Activated CD4-positive, alpha-beta T cell treated with anti-CD3 and anti-CD28 coated beads, Interleukin-2, amount 50 U/mL, for 1 hour (primary cell): ENCODE data around the gene KLF7.
A peak's percentile ranks its signal among the peaks of the same experiment; 100 is the strongest.
"Not testable (repeated sequence)": the region's sequence is repeated elsewhere in the genome, so short reads cannot be mapped to it uniquely, and the experiment has no call there.

Experiments
- DNase-seq: peaks from one replicate; pipeline ENCODE4 v3.0.0-alpha.2; 2020

Gene KLF7

DNA sequence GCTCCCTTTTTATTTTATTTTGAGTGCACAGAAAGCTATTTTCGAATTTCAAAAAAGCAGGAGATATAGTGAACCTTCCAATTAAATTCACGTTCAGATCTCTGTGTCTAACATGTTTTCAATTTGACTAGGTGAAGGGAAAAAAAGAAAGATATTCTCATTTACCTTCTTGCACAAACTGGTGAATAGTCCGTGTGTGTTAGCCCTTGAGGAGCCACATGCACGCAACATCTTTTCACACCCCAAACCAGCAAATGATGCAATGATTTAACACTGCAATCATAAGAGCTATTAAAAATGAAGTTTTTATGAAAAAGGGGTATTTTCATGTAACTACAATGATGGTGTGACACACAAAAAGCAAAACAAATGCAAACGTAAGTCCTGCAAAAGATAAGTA is 116.6 kb downstream of the KLF7 start:
- no peak for DNase-seq

DNA sequence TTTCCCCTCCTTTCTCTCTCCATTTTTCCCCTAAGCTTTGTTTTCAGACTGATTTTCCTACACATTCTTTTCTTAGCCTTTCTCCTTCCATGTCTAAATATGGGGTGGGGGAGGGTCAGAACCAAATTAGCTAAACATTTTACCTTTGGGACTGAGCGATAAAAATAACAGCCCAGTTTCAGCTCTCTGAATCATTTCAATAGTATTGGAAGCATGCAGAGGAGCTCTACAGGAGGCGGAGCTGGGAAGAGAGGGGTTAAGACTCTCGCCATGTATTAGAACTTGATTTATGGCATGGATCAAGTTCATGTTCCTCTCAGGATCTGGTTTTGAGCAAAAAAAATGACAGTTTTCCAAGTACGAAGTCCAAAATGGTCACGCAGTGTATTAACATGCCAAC is 117.3 kb downstream of the KLF7 start:
- no peak for DNase-seq

DNA sequence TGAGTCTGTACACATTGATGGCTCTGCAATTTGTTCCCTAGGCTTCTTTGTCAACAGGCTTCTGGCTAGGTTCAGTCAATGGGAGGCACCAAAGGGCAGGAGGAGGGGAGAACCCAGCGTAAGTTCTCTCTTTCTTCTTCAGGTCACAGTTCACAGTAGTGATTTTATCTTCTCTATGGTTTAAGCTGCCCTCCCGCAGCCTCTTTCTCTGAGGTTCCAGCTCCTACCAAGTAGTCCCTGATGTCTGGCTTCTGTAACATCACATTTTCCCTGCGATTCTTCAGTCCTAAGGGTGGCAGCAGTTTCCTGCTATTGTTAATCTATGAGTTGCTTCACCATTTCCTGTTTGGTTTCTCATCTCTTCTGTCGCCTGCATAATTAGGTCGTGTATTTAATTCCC is 119.0 kb downstream of the KLF7 start:
- DNase-seq: peak; percentile 9

DNA sequence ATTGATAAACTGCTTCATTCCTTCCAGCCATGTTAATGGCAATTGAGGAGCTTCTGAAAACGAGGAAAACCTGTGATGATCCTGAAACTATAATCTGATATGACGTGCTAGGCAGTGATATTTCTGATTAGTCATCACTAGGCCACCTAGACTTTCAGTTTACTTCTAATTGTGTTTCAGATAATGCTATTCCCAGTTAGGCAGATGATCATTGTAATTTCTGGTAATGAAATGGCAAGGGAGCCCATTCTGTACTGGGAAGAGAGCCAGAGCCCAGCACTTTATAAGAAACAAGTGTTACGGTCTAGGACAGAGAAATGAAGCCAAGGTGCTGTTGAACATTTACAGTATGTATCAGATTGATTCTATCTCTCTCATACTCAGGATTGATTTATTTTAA is 120.2 kb downstream of the KLF7 start:
- no peak for DNase-seq

DNA sequence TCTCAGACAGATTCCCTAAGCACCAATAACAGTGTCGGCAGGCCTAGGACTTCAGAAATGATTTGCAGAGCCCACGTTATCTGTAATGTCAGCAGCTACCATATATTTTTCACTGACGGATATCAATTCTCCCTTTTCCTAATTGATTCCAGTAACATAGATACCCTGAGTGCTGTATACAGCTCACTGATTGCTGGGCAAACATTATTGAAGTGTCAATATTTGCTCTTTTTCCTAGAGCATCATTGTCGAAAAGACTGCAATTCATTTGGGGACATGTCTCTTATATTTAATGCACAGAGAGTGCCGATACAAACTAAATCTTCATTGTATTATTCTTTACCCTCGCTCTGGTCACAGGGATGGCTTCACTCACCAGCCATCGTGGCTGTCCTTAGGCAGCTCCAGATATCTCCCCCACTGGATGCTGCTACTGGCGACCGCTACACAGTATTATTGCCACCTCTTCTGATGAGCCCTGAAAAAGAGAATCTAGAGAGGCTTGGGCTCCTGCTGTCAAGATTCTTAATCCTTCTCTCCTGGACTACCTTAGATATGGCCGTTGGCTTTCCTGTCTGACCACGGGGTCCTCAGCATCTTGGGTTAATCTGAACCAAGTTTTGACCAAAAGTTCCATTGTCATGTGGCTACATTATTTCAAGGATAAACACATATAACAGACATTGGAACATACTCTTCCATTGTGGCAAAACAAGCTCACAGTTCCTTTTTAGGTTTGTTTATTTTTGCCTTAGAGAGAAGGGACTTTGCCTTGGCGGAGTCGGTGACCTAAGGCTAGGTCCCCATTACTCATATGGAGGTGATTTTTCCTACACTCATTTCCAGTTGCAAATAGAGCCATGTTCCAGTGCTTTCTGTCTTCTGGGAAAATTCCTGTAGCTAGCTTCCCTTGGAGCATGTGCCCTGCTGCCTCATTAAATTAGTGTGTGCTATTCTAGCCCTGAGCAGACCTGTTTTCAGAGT is 121.1 kb downstream of the KLF7 start:
- DNase-seq: no peak

DNA sequence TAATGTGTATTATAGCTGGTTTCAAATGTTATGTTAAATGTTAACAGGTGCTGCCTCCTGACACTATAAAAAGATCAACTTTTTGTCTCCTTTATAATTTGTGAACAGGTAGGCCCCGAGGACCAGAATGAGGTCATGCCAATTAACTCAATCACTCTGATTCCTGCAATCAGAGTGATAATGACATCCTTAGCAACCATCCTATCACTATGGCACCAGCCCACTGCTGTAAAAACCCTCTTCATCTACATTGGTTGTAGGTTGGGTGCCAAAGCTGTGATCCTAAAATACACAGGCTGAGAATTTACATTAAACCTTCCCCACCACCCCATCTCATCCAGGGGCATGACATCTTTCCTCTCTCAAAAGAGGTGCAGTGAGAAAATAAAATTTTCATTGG is 122.9 kb downstream of the KLF7 start:
- DNase-seq: no peak

DNA sequence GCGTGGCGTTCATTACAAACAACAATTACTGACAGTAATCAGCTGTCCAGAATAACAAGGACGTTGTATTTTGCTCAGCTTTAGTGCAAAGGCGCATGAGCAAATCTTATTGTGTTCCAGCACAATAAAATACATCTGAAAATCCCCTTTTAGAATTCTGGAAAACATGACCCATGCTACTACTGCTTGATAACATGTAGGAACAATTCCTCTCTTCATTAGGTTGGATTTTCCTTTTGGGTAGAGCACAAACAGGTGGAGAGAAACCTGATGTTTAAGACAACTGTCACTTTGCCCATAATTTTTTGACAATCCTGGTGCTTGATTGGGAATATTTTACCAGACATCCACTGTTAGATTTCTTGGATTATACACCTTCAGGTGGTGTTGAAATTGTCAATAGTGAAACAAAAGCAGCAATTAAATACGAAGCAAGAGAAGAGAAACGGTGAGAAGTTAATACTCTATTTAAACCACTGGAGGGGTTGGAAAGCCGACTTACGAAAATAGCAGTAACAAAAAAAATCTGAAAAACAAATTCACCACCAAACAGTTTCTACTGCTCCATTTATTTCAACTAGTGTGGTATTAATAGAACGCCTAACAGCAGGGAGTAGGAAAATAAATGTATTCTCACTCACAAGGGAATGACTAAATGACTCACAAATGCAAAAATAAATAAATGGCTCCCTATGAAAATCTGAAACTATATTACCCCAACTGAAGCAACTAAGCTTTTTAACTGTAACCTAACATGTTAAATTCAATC is 123.8 kb downstream of the KLF7 start:
- DNase-seq: no peak

DNA sequence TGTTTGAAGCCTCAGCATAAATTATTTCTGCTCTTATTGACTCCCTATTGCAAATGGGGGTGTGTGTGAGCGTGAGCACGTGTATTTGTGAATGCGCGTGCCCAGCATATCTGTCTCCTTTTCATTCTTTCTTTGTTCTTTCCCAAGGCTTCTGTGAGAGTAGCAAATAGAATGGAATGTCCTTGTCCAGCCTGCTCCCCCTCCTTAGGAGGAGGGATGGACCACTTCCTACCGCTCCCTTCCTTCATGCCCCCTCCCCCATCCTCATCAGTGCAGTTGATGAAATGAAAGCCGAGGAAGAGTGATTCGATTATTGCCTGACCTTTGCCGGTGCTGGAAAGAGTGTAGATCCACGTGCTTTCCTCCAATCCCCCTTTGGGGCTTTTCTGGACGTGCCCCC is 124.5 kb downstream of the KLF7 start:
- DNase-seq: no peak

DNA sequence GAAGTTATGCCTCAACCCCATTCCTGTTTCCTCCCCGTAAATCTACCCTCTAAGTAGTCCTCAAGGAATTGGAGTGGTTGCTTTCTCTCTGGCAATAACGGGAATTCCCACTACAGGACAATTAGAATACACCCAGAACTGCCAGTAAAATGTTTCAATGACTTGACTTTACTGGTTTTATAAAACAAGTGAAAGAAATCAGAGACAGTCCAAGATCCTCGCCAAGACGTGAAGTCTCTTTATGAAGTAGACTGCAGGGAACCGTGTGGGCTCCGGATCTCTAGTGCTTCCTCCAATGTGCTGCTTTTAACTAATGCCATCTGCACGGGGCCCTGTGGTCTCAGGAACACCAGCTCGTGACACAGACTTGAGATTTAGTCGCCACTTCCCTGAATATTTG is 125.1 kb downstream of the KLF7 start:
- DNase-seq: no peak

DNA sequence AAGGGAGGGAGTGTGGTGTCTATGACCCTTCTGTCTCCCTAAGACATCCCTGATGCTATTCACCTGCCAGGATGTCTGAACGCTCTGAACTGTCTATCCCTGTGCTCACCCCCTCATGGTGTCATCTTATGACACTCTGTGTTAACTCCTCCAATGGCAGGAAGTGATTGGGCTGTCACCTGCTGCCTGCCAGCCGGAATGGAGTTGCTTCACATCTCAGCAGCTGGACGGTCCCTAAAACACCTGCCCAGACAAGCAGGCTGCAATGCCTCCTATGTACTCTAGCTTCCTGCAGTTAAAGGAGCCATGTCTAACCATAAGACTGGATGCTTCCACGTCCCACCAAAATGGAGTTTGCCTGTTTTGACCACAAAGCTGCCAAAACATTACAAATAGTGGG is 126.5 kb downstream of the KLF7 start:
- no peak for DNase-seq

DNA sequence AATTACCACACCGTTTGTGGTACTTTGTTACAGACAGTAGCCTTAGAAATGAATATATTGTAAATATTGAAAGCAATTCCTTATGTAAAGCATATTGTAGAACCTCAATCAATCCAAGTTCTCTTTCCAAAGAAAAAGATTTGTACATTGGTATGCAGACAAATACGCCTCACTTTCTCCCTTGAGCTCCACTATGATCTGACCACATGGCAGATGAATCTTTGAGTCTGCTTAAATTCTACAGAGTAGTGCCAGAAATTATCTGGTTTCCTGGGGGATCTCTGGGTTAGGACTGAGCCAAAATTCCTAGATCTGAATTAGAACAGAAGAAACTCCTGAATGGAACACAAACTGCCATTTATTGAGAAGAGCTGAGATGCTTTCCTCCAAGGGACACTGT is 127.4 kb downstream of the KLF7 start:
- DNase-seq: no peak

DNA sequence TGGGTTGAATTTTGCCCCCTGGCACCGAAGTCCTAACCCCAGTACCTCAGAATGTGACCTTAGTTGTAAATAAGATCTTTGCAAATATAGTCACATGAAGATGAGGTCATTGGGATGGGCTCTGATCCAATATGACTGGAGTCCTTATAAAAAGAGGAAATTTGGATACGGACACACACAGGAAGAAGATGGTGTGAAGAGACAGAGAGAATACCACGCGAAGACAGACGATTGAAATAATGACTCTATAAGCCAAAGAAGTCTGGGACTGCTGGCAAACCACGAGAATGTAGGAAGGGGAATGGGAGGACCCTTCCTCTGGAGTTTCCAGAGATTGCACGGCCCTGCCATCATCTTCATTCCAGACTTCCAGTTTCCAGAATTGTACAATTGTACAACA is 127.9 kb downstream of the KLF7 start:
- no peak for DNase-seq

DNA sequence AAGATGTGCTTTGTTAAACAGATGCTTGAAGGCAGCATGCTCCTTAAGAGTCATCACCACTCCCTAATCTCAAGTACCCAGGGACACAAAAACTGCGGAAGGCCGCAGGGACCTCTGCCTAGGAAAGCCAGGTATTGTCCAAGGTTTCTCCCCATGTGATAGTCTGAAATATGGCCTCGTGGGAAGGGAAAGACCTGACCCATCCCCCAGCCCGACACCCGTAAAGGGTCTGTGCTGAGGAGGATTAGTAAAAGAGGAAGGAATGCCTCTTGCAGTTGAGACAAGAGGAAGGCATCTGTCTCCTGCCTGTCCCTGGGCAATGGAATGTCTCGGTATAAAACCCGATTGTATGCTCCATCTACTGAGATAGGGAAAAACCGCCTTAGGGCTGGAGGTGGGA is 128.7 kb downstream of the KLF7 start:
- DNase-seq: not testable (repeated sequence)

DNA sequence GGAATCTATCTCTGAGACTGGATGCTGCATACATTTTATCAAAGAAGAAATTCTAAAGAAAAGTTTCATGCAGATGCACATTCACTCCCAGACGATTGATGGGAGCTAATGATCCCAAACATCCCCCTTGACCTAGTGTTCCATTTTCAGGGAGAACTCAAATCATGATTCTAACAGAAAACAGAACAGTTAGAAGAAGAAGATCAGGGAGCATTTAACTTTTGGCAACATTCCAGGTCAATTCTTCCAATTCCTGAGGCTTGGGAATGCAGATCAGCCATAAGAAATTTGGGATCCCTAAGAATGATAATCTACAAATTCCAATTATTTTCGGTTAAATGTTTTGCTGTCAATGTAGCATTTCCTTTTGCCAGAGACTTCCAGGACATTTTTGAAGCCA is 129.9 kb downstream of the KLF7 start:
- DNase-seq: no peak

DNA sequence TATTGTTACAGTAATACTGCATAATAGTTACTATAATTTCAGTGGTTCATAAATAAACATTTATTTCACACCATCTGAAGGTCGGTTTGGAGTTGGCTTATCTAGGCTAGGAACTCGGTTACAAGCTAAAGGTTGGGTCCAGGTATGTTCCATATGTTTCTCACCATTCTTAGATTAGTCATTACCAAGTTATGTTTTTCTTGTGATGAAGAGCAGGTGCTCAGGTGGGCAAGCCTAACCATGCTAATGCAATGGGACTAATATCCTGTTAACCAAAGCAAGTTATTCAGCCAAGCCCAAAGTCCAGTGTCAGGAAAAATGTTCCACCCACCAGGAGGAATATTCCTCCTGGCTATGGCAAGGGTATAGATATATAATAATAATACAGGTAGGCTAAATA is 133.3 kb downstream of the KLF7 start:
- no peak for DNase-seq
